OCI-LY7 (cell line): ENCODE data around the gene DCAF5. TPM values are rescaled to one million over a fixed set of nuclear protein-coding genes. Genes with fewer than 3 reads are reported as not detected.
"Not testable (repeated sequence)": the region's sequence is repeated elsewhere in the genome, so short reads cannot be mapped to it uniquely, and the experiment has no call there.

Source experiments
- BruUV-seq: library from RNA; stranded (reverse); fragments of 400-500 nt; replicated peaks from 2 replicates; lab custom pipeline; 2021; lab: Mats Ljungman, UMichigan
- CTCF ChIA-PET: fragments of 300-600 bp; sonication (Branson Sonifier 250); formaldehyde crosslinking; loops from one replicate; lab custom pipeline; 2022; ENCODE audit warnings: antibody characterized with exemption; ENCODE audit not compliant: unreplicated experiment; lab: Charles Lee
- POLR2A ChIA-PET: fragments of 300-600 bp; sonication (Branson Sonifier 250); formaldehyde crosslinking; loops from one replicate; lab custom pipeline; 2022; ENCODE audit warnings: antibody characterized with exemption; lab: Charles Lee
- DNase-seq: peaks from one replicate; pipeline ENCODE4 v3.0.0-alpha.2; 2015; ENCODE audit warnings: low spot score
- H2AFZ ChIP-seq: fragments of 200-600 bp; sonication (generic), shearing (Covaris generic); 2 replicates; pipeline ENCODE4 v1.6.1; 2014; ENCODE audit warnings: mild to moderate bottlenecking, antibody characterized with exemption, low read length, moderate library complexity
- H3K27ac ChIP-seq: fragments of 200-600 bp; sonication (generic); 2 replicates; pipeline ENCODE4 v1.5.1; 2014; ENCODE audit warnings: mixed run types, low read depth, mild to moderate bottlenecking, moderate library complexity, low read length, inconsistent platforms; ENCODE audit not compliant: poor library complexity, severe bottlenecking
- H3K36me3 ChIP-seq: fragments of 200-600 bp; sonication (generic); 2 replicates; pipeline ENCODE4 v1.6.1; 2014; ENCODE audit warnings: mild to moderate bottlenecking, antibody characterized with exemption, low read length, moderate library complexity, mixed read lengths; ENCODE audit not compliant: insufficient read depth
- H3K4me1 ChIP-seq: fragments of 200-600 bp; sonication (generic); 2 replicates; pipeline ENCODE4 v1.5.1; 2014; ENCODE audit warnings: mild to moderate bottlenecking, low read length; ENCODE audit not compliant: insufficient read depth, poor library complexity, severe bottlenecking
- H3K4me2 ChIP-seq: fragments of 200-600 bp; sonication (generic); 2 replicates; pipeline ENCODE4 v1.6.1; 2014; ENCODE audit warnings: mild to moderate bottlenecking, low read length
- H3K4me3 ChIP-seq: fragments of 200-600 bp; sonication (generic); 2 replicates; pipeline ENCODE4 v1.5.1; 2014; ENCODE audit warnings: mild to moderate bottlenecking, low read depth, low read length; ENCODE audit not compliant: poor library complexity, severe bottlenecking
- H3K79me2 ChIP-seq: fragments of 200-600 bp; sonication (generic); 2 replicates; pipeline ENCODE4 v1.6.1; 2016; ENCODE audit warnings: low read depth, mild to moderate bottlenecking, low read length, moderate library complexity, mixed read lengths; ENCODE audit not compliant: insufficient read depth
- H3K9me2 ChIP-seq: fragments of 200-600 bp; sonication (generic); 2 replicates; pipeline ENCODE4 v1.6.1; 2016; ENCODE audit warnings: mild to moderate bottlenecking, low read length, mixed read lengths; ENCODE audit not compliant: insufficient read depth
- H3K9me3 ChIP-seq: fragments of 200-600 bp; sonication (generic); 2 replicates; pipeline ENCODE4 v1.6.1; 2014; ENCODE audit warnings: mild to moderate bottlenecking, mixed run types, low read length, mixed read lengths
- H4K20me1 ChIP-seq: fragments of 200-600 bp; sonication (generic); 2 replicates; pipeline ENCODE4 v1.6.1; 2014; ENCODE audit warnings: mild to moderate bottlenecking, antibody characterized with exemption, low read length, moderate library complexity, mixed read lengths; ENCODE audit not compliant: insufficient read depth
- EZH2phosphoT487 ChIP-seq: fragments of 200-600 bp; sonication (generic); IDR thresholded peaks from 2 replicates; pipeline ENCODE4 v1.6.1; 2018; ENCODE audit warnings: low read depth, borderline replicate concordance, mild to moderate bottlenecking, mixed run types, antibody characterized with exemption, low read length, moderate library complexity, mixed read lengths
- intact Hi-C: fragments of 100-400 bp; cut with micrococcal nuclease; formaldehyde crosslinking; loops from one replicate; pipeline ENCODE4 v1.10.0; 2022; ENCODE audit not compliant: unreplicated experiment
- total RNA-seq, 2 experiments: library from RNA; depleted of rRNA in 1 of 2; stranded (reverse); fragments of >200 nt in 1 of 2; shearing (Covaris generic) in 1 of 2; gene quantifications; 2 replicates each; pipeline ENCODE4 v1.2.3, GENCODE V29; 2014 to 2022
- TF ChIP-seq, protein P1 (sequence below): fragments of 200-600 bp; sonication (generic); conservative IDR thresholded peaks from 2 replicates; pipeline ENCODE4 v1.5.1; 2014; ENCODE audit warnings: mild to moderate bottlenecking, antibody characterized with exemption, low read length, moderate library complexity, mixed read lengths

The DCAF5 gene
- total RNA-seq, 2 experiments from 2014 or later = 23.1 to 46.0 TPM

DNA sequence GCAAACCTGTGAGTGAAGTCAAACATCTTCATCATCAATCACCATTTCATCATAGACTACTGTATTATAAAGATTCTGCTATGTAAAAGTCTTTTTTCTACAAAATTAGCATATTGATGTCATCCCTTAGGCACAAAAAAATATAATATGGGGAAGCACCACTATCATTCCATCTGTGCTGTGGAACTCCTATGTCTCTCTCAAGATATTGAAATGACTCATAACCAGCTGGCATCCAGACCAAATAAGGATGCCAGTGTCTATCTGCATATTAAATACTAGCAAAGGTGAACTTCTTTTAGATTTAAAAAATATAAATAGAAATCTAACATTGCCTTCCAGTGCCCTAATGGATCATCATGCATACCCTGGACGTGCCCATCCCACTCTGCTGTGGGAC lies 17.9 kb upstream of the DCAF5 start:
- Histone ChIP-seq H3K4me3 (no peak overlapping the region), H3K79me2 (no peaks in the 10 kb centered on the region), H3K4me2 (no peak overlapping the region), H3K27ac (no peak overlapping the region), H3K9me3 (no peaks in the 10 kb centered on the region), H3K9me2 (no peaks in the 10 kb centered on the region), H2AFZ (no peak overlapping the region), H4K20me1 (no peaks in the 10 kb centered on the region), H3K36me3 (no peaks in the 10 kb centered on the region), H3K4me1 (no peaks in the 10 kb centered on the region)
- no peak for TF ChIP-seq EZH2phosphoT487
- TF ChIP-seq, protein P1, sequence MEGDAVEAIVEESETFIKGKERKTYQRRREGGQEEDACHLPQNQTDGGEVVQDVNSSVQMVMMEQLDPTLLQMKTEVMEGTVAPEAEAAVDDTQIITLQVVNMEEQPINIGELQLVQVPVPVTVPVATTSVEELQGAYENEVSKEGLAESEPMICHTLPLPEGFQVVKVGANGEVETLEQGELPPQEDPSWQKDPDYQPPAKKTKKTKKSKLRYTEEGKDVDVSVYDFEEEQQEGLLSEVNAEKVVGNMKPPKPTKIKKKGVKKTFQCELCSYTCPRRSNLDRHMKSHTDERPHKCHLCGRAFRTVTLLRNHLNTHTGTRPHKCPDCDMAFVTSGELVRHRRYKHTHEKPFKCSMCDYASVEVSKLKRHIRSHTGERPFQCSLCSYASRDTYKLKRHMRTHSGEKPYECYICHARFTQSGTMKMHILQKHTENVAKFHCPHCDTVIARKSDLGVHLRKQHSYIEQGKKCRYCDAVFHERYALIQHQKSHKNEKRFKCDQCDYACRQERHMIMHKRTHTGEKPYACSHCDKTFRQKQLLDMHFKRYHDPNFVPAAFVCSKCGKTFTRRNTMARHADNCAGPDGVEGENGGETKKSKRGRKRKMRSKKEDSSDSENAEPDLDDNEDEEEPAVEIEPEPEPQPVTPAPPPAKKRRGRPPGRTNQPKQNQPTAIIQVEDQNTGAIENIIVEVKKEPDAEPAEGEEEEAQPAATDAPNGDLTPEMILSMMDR = no peak
- intact Hi-C loops = no loop called here
- no peak for DNase-seq
- CTCF ChIA-PET = no interaction called here
- POLR2A ChIA-PET = no interaction called here
- BruUV-seq = no TSS peak

DNA sequence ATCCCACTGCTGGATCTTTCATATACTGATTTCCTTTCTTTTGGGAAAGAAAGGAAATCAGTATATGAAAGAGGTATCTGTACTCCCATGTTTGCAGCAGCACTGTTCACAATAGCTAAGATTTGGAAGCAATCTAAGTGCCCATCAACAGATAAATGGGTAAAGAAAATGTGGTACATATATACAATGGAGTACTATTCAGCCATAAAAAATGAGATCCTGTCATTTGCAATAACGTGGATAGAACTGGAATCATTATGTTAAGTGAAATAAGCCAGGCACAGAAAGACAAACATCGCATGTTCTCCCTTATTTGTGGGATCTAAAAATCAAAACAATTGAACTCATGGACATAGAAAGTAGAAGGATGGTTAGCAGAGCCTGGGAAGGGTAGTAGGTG lies 12.9 kb upstream of the DCAF5 start:
- H2AFZ ChIP-seq, H3K4me2 ChIP-seq, H3K9me3 ChIP-seq, DNase-seq, H3K4me1 ChIP-seq, intact Hi-C loops, H4K20me1 ChIP-seq, H3K27ac ChIP-seq, H3K4me3 ChIP-seq, CTCF ChIA-PET, H3K9me2 ChIP-seq, H3K79me2 ChIP-seq, H3K36me3 ChIP-seq, BruUV-seq: not testable (repeated sequence)
- POLR2A ChIA-PET = interaction anchor here (0.7 kb wide), 1 partner anchor 61 kb away, joined by 3 read pairs; no protein-coding TSS in a partner anchor

DNA sequence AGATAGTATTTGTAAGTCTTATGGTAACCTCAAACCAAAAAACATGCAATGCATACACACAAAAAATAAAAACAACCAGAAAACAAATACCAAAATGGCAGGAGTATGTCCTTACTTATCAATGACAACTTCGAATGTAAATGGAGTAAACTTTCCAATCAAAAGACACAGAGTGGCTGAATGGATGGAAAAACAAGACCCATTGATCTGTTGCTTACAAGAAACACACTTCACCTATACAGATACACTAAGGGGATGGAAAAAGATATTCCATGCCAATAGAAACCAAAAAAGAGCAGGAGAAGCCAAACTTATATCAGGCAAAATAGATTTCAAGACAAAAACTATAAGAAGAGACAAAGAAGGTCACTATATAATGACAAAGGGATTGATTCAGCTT lies 8.7 kb upstream of the DCAF5 start:
- no peak for TF ChIP-seq EZH2phosphoT487
- TF ChIP-seq, protein P1 = no peak
- H3K4me3 ChIP-seq = no peak overlapping the region
- BruUV-seq = no TSS peak
- intact Hi-C loops = no loop called here
- H3K36me3 ChIP-seq = no peaks in the 10 kb centered on the region
- H3K27ac ChIP-seq = no peak overlapping the region
- no peaks in the 10 kb centered on the region for H3K4me1 ChIP-seq
- H4K20me1 ChIP-seq = no peaks in the 10 kb centered on the region
- DNase-seq = no peak
- H3K9me2 ChIP-seq = no peaks in the 10 kb centered on the region
- 0 out of 2 replicates have a peak, but pooled peaks cover 5% of the 10 kb centered on the region for H3K9me3 ChIP-seq
- no peaks in the 10 kb centered on the region for H3K79me2 ChIP-seq
- no peak overlapping the region for H2AFZ ChIP-seq
- POLR2A ChIA-PET = no interaction called here
- no peak overlapping the region for H3K4me2 ChIP-seq
- CTCF ChIA-PET = no interaction called here
